K562 (cell line): ENCODE results near the gene MRPL16. TPM values are rescaled to one million over a fixed set of nuclear protein-coding genes. Genes with fewer than 3 reads are reported as not detected.

Experiments
- ARID2 ChIP-seq: fragments of 450-650 bp; IDR thresholded peaks from 2 replicates; pipeline ENCODE4 v1.6.1; 2017; ENCODE audit warnings: antibody characterized with exemption, mild to moderate bottlenecking
- ARID3B ChIP-seq: fragments of 250-450 bp; sonication (Bioruptor Pico); IDR thresholded peaks from 2 replicates; pipeline ENCODE4 v1.4.0; 2020; ENCODE audit warnings: borderline replicate concordance
- CHD4 ChIP-seq: fragments of 200-600 bp; sonication (generic); IDR thresholded peaks from 3 replicates; pipeline ENCODE4 v1.6.1; 2012; ENCODE audit warnings: low read depth, mild to moderate bottlenecking, mixed read lengths, low read length, inconsistent platforms; ENCODE audit not compliant: insufficient read depth, insufficient replicate concordance, poor library complexity, severe bottlenecking
- CTCF ChIP-seq, 3 experiments: IDR thresholded peaks in 2 of 3; conservative IDR thresholded peaks in 1 of 3; 2 replicates each; pipeline ENCODE4 v1.5.1; 2011 to 2012; ENCODE audit warnings: low read length in 3 of 3, mild to moderate bottlenecking in 3 of 3, control low read depth in 2 of 3, improper control_type of control experiment in 1 of 3, inconsistent platforms in 1 of 3, low read depth in 1 of 3, mixed read lengths in 1 of 3, moderate library complexity in 1 of 3; ENCODE audit not compliant: insufficient read depth in 2 of 3
- EGR1 ChIP-seq: fragments of 450-650 bp; conservative IDR thresholded peaks from 2 replicates; pipeline ENCODE4 v1.6.1; 2017; ENCODE audit warnings: mild to moderate bottlenecking
- PATZ1 ChIP-seq: fragments of 250-450 bp; sonication (Bioruptor Pico); IDR thresholded peaks from 2 replicates; pipeline ENCODE4 v1.5.0; 2020; ENCODE audit warnings: mild to moderate bottlenecking, borderline replicate concordance
- PHB ChIP-seq: fragments of 250-450 bp; sonication (Bioruptor Pico); IDR thresholded peaks from 2 replicates; pipeline ENCODE4 v1.5.0; 2021
- POU5F1 ChIP-seq: fragments of 150-350 bp; IDR thresholded peaks from 2 replicates; pipeline ENCODE4 v1.6.1; 2014; ENCODE audit warnings: borderline replicate concordance, low read length, low read depth, mild to moderate bottlenecking; ENCODE audit not compliant: partially characterized antibody
- RREB1 ChIP-seq: fragments of 250-450 bp; sonication (Bioruptor Pico); IDR thresholded peaks from 2 replicates; pipeline ENCODE4 v1.4.0; 2020
- ZNF561 ChIP-seq: fragments of 450-650 bp; formaldehyde crosslinking; conservative IDR thresholded peaks from 2 replicates; pipeline ENCODE4 v1.4.0; 2020; ENCODE audit warnings: mild to moderate bottlenecking, moderate library complexity
- ZNF655 ChIP-seq: fragments of 250-450 bp; sonication (Bioruptor Pico); IDR thresholded peaks from 2 replicates; pipeline ENCODE4 v1.5.0; 2021
- polyA plus RNA-seq, 8 experiments: library from polyadenylated mRNA; depleted of rRNA in 4 of 8; stranded (reverse) in 5 of 8; unstranded in 3 of 8; fragments of >200 nt; fragmentation: Nextera tagmentation in 2 of 8; fragmentation: Illumina TruSeq in 1 of 8; extraction: Ambion mirVana in 2 of 8; extraction: Trizol in 1 of 8; gene quantifications; 2 replicates each; pipeline versions ENCODE4 v1.2.1 to v1.2.3, GENCODE V29; 2011 to 2014; ENCODE audit warnings: inconsistent platforms in 1 of 8, missing spikeins in 1 of 8
- total RNA-seq, 7 experiments: library from RNA; depleted of rRNA in 6 of 7; stranded (reverse); fragments of >200 nt in 6 of 7; fragmentation: Illumina TruSeq in 2 of 7; extraction: Trizol in 2 of 7; gene quantifications; 2 replicates each; pipeline versions ENCODE4 v1.2.1 to v1.2.3, GENCODE V29; 2011 to 2021; ENCODE audit warnings: low replicate concordance in 1 of 7

The MRPL16 gene
- total and polyA plus RNA-seq, 9 of the 15 experiments (the other 6 are each of a cell fraction or from before 2014, with no cell fraction given) = 63.3 to 209 (median 157) TPM

GRCh38 chr11:59810189-59810910, at the start of gene MRPL16 (continued):
- no peak for TF ChIP-seq ZNF655 (CRISPR knock-in tag)
- TF ChIP-seq CTCF (IDR thresholded peaks at IDR 0.05 in 2 of 3, conservative IDR thresholded peaks at IDR 0.05 in 1 of 3; ENCODE audit: insufficient read depth in 2 of 3, low read depth in 1 of 3, low read length in 3 of 3) = peak; percentile 46 to 78 (median 47); a peak in 5 of 6 replicates
- no peak for TF ChIP-seq ARID2
- TF ChIP-seq EGR1 = no peak
- no peak for TF ChIP-seq RREB1 (CRISPR knock-in tag)
- TF ChIP-seq POU5F1 = no peak
- no peak for TF ChIP-seq ARID3B (CRISPR knock-in tag)
- no peak for TF ChIP-seq CHD4
- TF ChIP-seq PATZ1 (CRISPR knock-in tag) = 0 out of 2 replicates have a peak, but pooled peaks have one; percentile 41
- TF ChIP-seq ZNF561 (CRISPR knock-in tag) = no peak
- 0 out of 2 replicates have a peak, but pooled peaks have one; percentile 17 for TF ChIP-seq PHB (CRISPR knock-in tag)
